Tibial nerve (tissue), 4 donors: ENCODE measurements around the gene MYO15B. TPM values are rescaled to one million over a fixed set of nuclear protein-coding genes. Genes with fewer than 3 reads are reported as not detected.
A peak's percentile ranks its signal among the peaks of the same experiment; 100 is the strongest.

Experiments
- DNase-seq, 2 donors: peaks; one replicate each; pipeline ENCODE4 v3.0.0-alpha.2; 2019; ENCODE audit warnings: low spot score in 2 of 2
- H3K27ac ChIP-seq, 4 donors: fragments of 200-600 bp; sonication (generic) in 3 of 4; one replicate each; pipeline ENCODE4 v1.5.1; 2017 to 2019; ENCODE audit warnings: mild to moderate bottlenecking in 1 of 4
- H3K27me3 ChIP-seq, 2 donors: fragments of 200-600 bp; sonication (generic) in 1 of 2; one replicate each; pipeline versions ENCODE4 v1.5.1 to v1.6.0; 2017 to 2019
- H3K36me3 ChIP-seq, 3 donors: fragments of 200-600 bp; sonication (generic); one replicate each; pipeline ENCODE4 v1.5.1; 2018 to 2019
- H3K4me1 ChIP-seq, 4 donors: fragments of 200-600 bp; sonication (generic) in 3 of 4; one replicate each; pipeline ENCODE4 v1.5.1; 2017 to 2019
- H3K4me3 ChIP-seq, 4 donors: fragments of 200-600 bp; sonication (generic) in 3 of 4; one replicate each; pipeline ENCODE4 v1.5.1; 2017 to 2019; ENCODE audit warnings: mild to moderate bottlenecking in 1 of 4, moderate library complexity in 1 of 4
- H3K9me3 ChIP-seq, 4 donors: fragments of 200-600 bp; sonication (generic) in 3 of 4; one replicate each; pipeline ENCODE4 v1.5.1; 2017 to 2019
- CTCF ChIP-seq, 5 experiments: fragments of 200-600 bp in 3 of 5; fragments of 450-650 bp in 2 of 5; sonication (generic) in 3 of 5; IDR thresholded peaks; one replicate each; pipeline ENCODE4 v1.5.1; 2016 to 2019; ENCODE audit warnings: antibody characterized with exemption in 5 of 5, mild to moderate bottlenecking in 3 of 5, moderate library complexity in 2 of 5
- EP300 ChIP-seq, 2 donors: sonication (generic); formaldehyde crosslinking; IDR thresholded peaks; one replicate each; pipeline ENCODE4 v1.6.1; 2017; ENCODE audit warnings: antibody characterized with exemption in 2 of 2, mild to moderate bottlenecking in 1 of 2
- POLR2A ChIP-seq, 2 donors: fragments of 450-650 bp; IDR thresholded peaks; one replicate each; pipeline ENCODE4 v1.6.1; 2017; ENCODE audit warnings: antibody characterized with exemption in 2 of 2, mild to moderate bottlenecking in 2 of 2, moderate library complexity in 2 of 2
- WGBS, 2 donors: methylation state at CpG; one replicate each; pipeline ENCODE4 v1.1.5; 2018; 5-methylcytosine and 5-hydroxymethylcytosine counted together
- total RNA-seq, 4 donors: library from RNA; depleted of rRNA; stranded (reverse); fragments of >200 nt; gene quantifications; one replicate each; pipeline ENCODE4 v1.1.0, GENCODE V29; 2016

Gene MYO15B
- total RNA-seq, 4 donors from 2014 or later: 150 to 327 (median 278) TPM

GRCh38 chr17:75603123-75603522, 15.5 kb downstream of the MYO15B start:
- no peak for TF ChIP-seq CTCF (IDR thresholded peaks at IDR 0.05)
- no peak for TF ChIP-seq POLR2A (IDR thresholded peaks at IDR 0.05)
- no peak for TF ChIP-seq EP300 (IDR thresholded peaks at IDR 0.05)
- Histone ChIP-seq H3K36me3 (peaks cover 0 to 37% (median 0%) of the 10 kb centered on the region in 3 donors), H3K4me3 (no peak overlapping the region), H3K4me1 (peaks cover 0 to 21% (median 0%) of the 10 kb centered on the region in 4 donors), H3K9me3 (no peaks in the 10 kb centered on the region), H3K27ac (no peak overlapping the region), H3K27me3 (no peaks in the 10 kb centered on the region)
- 76 to 81% methylated on average over 9 of the region's 9 CpGs for WGBS, 2 donors
- DNase-seq: no peak

GRCh38 chr17:75604034-75604695, 16.6 kb downstream of the MYO15B start:
- no peak overlapping the region for H3K4me3 ChIP-seq
- 71 to 78% methylated on average over 10 of the region's 12 CpGs for WGBS, 2 donors
- peaks cover 0 to 21% (median 0%) of the 10 kb centered on the region in 4 donors for H3K4me1 ChIP-seq
- H3K27me3 ChIP-seq: no peaks in the 10 kb centered on the region
- DNase-seq: no peak
- no peak for TF ChIP-seq EP300 (IDR thresholded peaks at IDR 0.05)
- no peak for TF ChIP-seq CTCF (IDR thresholded peaks at IDR 0.05)
- no peak for TF ChIP-seq POLR2A (IDR thresholded peaks at IDR 0.05)
- no peaks in the 10 kb centered on the region for H3K9me3 ChIP-seq
- H3K36me3 ChIP-seq: peaks cover 0 to 43% (median 0%) of the 10 kb centered on the region in 3 donors
- H3K27ac ChIP-seq: no peak overlapping the region

DNA sequence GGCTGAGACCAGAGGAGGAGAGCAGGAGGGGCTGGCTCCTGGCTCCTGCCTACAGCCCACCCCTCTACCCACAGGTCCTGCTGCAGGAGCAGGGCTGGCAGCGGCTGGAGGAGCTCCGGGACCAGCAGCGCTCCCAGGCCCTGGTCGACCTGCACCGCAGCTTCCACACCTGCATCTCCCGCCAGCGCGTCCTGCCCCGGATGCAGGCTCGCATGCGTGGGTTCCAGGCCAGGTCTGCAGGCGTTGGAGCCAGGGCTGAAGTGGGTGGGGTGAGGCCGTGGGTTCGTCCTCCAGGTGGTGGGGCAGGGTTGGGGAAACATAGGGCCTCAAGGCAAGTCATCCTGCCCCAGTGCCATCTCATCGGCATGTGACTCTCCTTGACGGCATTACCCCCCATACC, 18.2 kb downstream of the MYO15B start:
- Histone ChIP-seq H3K9me3 (no peaks in the 10 kb centered on the region), H3K4me1 (peaks cover 0 to 21% (median 0%) of the 10 kb centered on the region in 4 donors), H3K4me3 (no peak overlapping the region), H3K36me3 (peaks cover 0 to 55% (median 0%) of the 10 kb centered on the region in 3 donors), H3K27ac (no peak overlapping the region), H3K27me3 (no peaks in the 10 kb centered on the region)
- TF ChIP-seq POLR2A (IDR thresholded peaks at IDR 0.05) (no peak), CTCF (IDR thresholded peaks at IDR 0.05) (no peak), EP300 (IDR thresholded peaks at IDR 0.05) (no peak)
- 81 to 93% methylated on average over 13 to 15 of the region's 16 CpGs for WGBS, 2 donors
- DNase-seq: no peak

- H3K27me3 ChIP-seq: no peaks in the 10 kb centered on the region
- H3K9me3 ChIP-seq: no peaks in the 10 kb centered on the region
- peaks cover 0 to 68% (median 0%) of the 10 kb centered on the region in 3 donors for H3K36me3 ChIP-seq
- no peak for DNase-seq
- no peak overlapping the region for H3K4me3 ChIP-seq
- peaks cover 0 to 14% (median 0%) of the 10 kb centered on the region in 4 donors for H3K4me1 ChIP-seq
- H3K27ac ChIP-seq: no peak overlapping the region
- 84 to 87% methylated on average over 5 of the region's 5 CpGs for WGBS, 2 donors
- TF ChIP-seq EP300 (IDR thresholded peaks at IDR 0.05) (no peak), POLR2A (IDR thresholded peaks at IDR 0.05) (no peak), CTCF (IDR thresholded peaks at IDR 0.05) (no peak)
These were observed 19.5 kb downstream of the MYO15B start for GRCh38 chr17:75607086-75607485.

- Histone ChIP-seq H3K4me1 (no peaks in the 10 kb centered on the region), H3K27ac (peak overlapping the region in 1 of 4 donors; percentile 71), H3K4me3 (peak overlapping the region in 1 of 4 donors; percentile 11), H3K9me3 (no peaks in the 10 kb centered on the region), H3K36me3 (peaks cover 0 to 90% (median 0%) of the 10 kb centered on the region in 3 donors), H3K27me3 (no peaks in the 10 kb centered on the region)
- 83 to 87% methylated on average over 22 to 23 of the region's 25 CpGs for WGBS, 2 donors
- TF ChIP-seq POLR2A (IDR thresholded peaks at IDR 0.05) (no peak), EP300 (IDR thresholded peaks at IDR 0.05) (no peak), CTCF (IDR thresholded peaks at IDR 0.05) (no peak)
- DNase-seq: no peak
These were observed 22.7 kb downstream of the MYO15B start for GRCh38 chr17:75610103-75610984.
